Loucy (cell line): ENCODE results near the gene PGAP6.
A peak's percentile ranks its signal among the peaks of the same experiment; 100 is the strongest.

Source experiments
- H2AFZ ChIP-seq: fragments of 200-600 bp; sonication (generic); 2 replicates; pipeline ENCODE4 v1.6.0; 2016; ENCODE audit warnings: antibody characterized with exemption, mild to moderate bottlenecking, low read length, moderate library complexity
- H3F3A ChIP-seq: fragments of 200-600 bp; 2 replicates; pipeline ENCODE4 v1.6.0; 2016; ENCODE audit warnings: antibody characterized with exemption, low read depth, mild to moderate bottlenecking
- H3K27me3 ChIP-seq: fragments of 200-600 bp; sonication (generic); 2 replicates; pipeline ENCODE4 v1.6.1; 2014; ENCODE audit warnings: low read length, mild to moderate bottlenecking; ENCODE audit not compliant: insufficient read depth, poor library complexity, severe bottlenecking
- H3K36me3 ChIP-seq: fragments of 200-600 bp; sonication (generic); 2 replicates; pipeline ENCODE4 v1.6.1; 2016; ENCODE audit warnings: low read length; ENCODE audit not compliant: insufficient read depth
- H3K4me1 ChIP-seq: fragments of 200-600 bp; sonication (generic); 2 replicates; pipeline ENCODE4 v1.5.1; 2014; ENCODE audit warnings: low read length, mild to moderate bottlenecking; ENCODE audit not compliant: insufficient read depth, poor library complexity, severe bottlenecking
- H3K4me2 ChIP-seq: fragments of 200-600 bp; sonication (generic); 2 replicates; pipeline ENCODE4 v1.6.0; 2014; ENCODE audit warnings: antibody characterized with exemption, low read length, low read depth, mild to moderate bottlenecking; ENCODE audit not compliant: poor library complexity, severe bottlenecking
- H3K4me3 ChIP-seq: fragments of 200-600 bp; sonication (generic); 2 replicates; pipeline ENCODE4 v1.5.1; 2014; ENCODE audit warnings: low read length, mild to moderate bottlenecking, mixed read lengths; ENCODE audit not compliant: poor library complexity, severe bottlenecking
- H3K79me2 ChIP-seq: fragments of 200-600 bp; sonication (generic); 2 replicates; pipeline ENCODE4 v1.6.1; 2014; ENCODE audit warnings: low read length; ENCODE audit not compliant: insufficient read depth
- H3K9ac ChIP-seq: fragments of 200-600 bp; sonication (generic); 2 replicates; pipeline ENCODE4 v1.6.0; 2014; ENCODE audit warnings: mild to moderate bottlenecking, low read depth, low read length, moderate library complexity; ENCODE audit not compliant: poor library complexity, severe bottlenecking
- H3K9me2 ChIP-seq: fragments of 200-600 bp; sonication (generic); replicated peaks from 2 replicates; pipeline ENCODE4 v1.6.1; 2016; ENCODE audit warnings: low read depth, low read length, mixed read lengths
- H3K9me3 ChIP-seq: fragments of 200-600 bp; sonication (generic); 2 replicates; pipeline ENCODE4 v1.6.1; 2014; ENCODE audit warnings: mild to moderate bottlenecking, antibody characterized with exemption, low read length, low read depth; ENCODE audit not compliant: insufficient read depth
- H4K20me1 ChIP-seq: fragments of 200-600 bp; sonication (generic); 2 replicates; pipeline ENCODE4 v1.6.0; 2014; ENCODE audit warnings: antibody characterized with exemption, low read length, mild to moderate bottlenecking; ENCODE audit not compliant: insufficient read depth, poor library complexity, severe bottlenecking
- CTCF ChIP-seq: fragments of 200-600 bp; sonication (generic); conservative IDR thresholded peaks from 2 replicates; pipeline ENCODE4 v1.5.1; 2014; ENCODE audit warnings: mild to moderate bottlenecking, antibody characterized with exemption, low read length
- EZH2phosphoT487 ChIP-seq: fragments of 200-600 bp; IDR thresholded peaks from 2 replicates; pipeline ENCODE4 v1.6.1; 2018; ENCODE audit warnings: antibody characterized with exemption, mild to moderate bottlenecking, moderate library complexity, borderline replicate concordance

Gene PGAP6

GRCh38 chr16:426906-427249 lies 45.1 kb upstream of the PGAP6 start:
- H3F3A ChIP-seq: no peaks in the 10 kb centered on the region
- peaks cover 21% of the 10 kb centered on the region for H3K79me2 ChIP-seq
- H3K4me1 ChIP-seq: peaks cover 15% of the 10 kb centered on the region
- peak overlapping the region; percentile 73 for H3K4me3 ChIP-seq
- H3K4me2 ChIP-seq: peak overlapping the region; percentile 85
- H3K27me3 ChIP-seq: no peaks in the 10 kb centered on the region
- H4K20me1 ChIP-seq: peaks cover 6% of the 10 kb centered on the region
- peak overlapping the region; percentile 70 for H3K9ac ChIP-seq
- H3K9me3 ChIP-seq: no peaks in the 10 kb centered on the region
- no peaks in the 10 kb centered on the region for H3K9me2 ChIP-seq
- H3K36me3 ChIP-seq: no peaks in the 10 kb centered on the region
- no peak overlapping the region for H2AFZ ChIP-seq
- TF ChIP-seq CTCF (no peak), EZH2phosphoT487 (no peak)

GRCh38 chr16:426115-426905 lies 44.5 kb upstream of the PGAP6 start:
- peaks cover 15% of the 10 kb centered on the region for H3K4me1 ChIP-seq
- no peaks in the 10 kb centered on the region for H3K9me2 ChIP-seq
- no peaks in the 10 kb centered on the region for H3K36me3 ChIP-seq
- H4K20me1 ChIP-seq: peaks cover 6% of the 10 kb centered on the region
- peak overlapping the region; percentile 70 for H3K9ac ChIP-seq
- TF ChIP-seq CTCF (no peak), EZH2phosphoT487 (no peak)
- H3K9me3 ChIP-seq: no peaks in the 10 kb centered on the region
- peak overlapping the region; percentile 85 for H3K4me2 ChIP-seq
- no peaks in the 10 kb centered on the region for H3F3A ChIP-seq
- H2AFZ ChIP-seq: no peak overlapping the region
- peaks cover 21% of the 10 kb centered on the region for H3K79me2 ChIP-seq
- no peaks in the 10 kb centered on the region for H3K27me3 ChIP-seq
- peak overlapping the region; percentile 73 for H3K4me3 ChIP-seq

- TF ChIP-seq EZH2phosphoT487: no peak
- no peak for TF ChIP-seq CTCF
- no peaks in the 10 kb centered on the region for H3F3A ChIP-seq
- peaks cover 15% of the 10 kb centered on the region for H3K4me1 ChIP-seq
Observed at GRCh38 chr16:425740-426114, 43.9 kb upstream of the PGAP6 start.

More at GRCh38 chr16:425740-426114, 43.9 kb upstream of the PGAP6 start:
- Histone ChIP-seq H3K36me3 (no peaks in the 10 kb centered on the region), H3K4me3 (peak overlapping the region; percentile 75), H2AFZ (no peak overlapping the region), H3K9me2 (no peaks in the 10 kb centered on the region), H3K9me3 (no peaks in the 10 kb centered on the region), H3K9ac (no peak overlapping the region), H3K4me2 (no peak overlapping the region), H3K27me3 (no peaks in the 10 kb centered on the region), H3K79me2 (peaks cover 21% of the 10 kb centered on the region), H4K20me1 (peaks cover 6% of the 10 kb centered on the region)
